HEK293 (cell line): ENCODE data around the gene CCDC158.

Experiments
- TCF7L2 ChIP-seq: IDR thresholded peaks from 2 replicates; pipeline ENCODE4 v1.6.1; 2011; ENCODE audit warnings: low read depth, mild to moderate bottlenecking, inconsistent platforms, low read length, moderate library complexity, borderline replicate concordance
- YY2 ChIP-seq: fragments of 450-650 bp; formaldehyde crosslinking; IDR thresholded peaks from 2 replicates; pipeline ENCODE4 v1.5.1; 2016; ENCODE audit warnings: missing biosample characterization, missing genetic modification characterization
- ZFP37 ChIP-seq: fragments of 450-650 bp; formaldehyde crosslinking; IDR thresholded peaks from 2 replicates; pipeline ENCODE4 v1.5.1; 2016; ENCODE audit warnings: missing biosample characterization, missing genetic modification characterization
- ZNF544 ChIP-seq: fragments of 450-650 bp; formaldehyde crosslinking; IDR thresholded peaks from 2 replicates; pipeline ENCODE4 v1.5.0; 2017; ENCODE audit warnings: missing biosample characterization, missing genetic modification characterization
- ZNF830 ChIP-seq: fragments of 450-650 bp; IDR thresholded peaks from 2 replicates; pipeline ENCODE4 v1.5.0; 2018; ENCODE audit warnings: missing biosample characterization, missing genetic modification characterization, low read depth, mild to moderate bottlenecking, moderate library complexity
- TF ChIP-seq, protein P1 (sequence below): fragments of 450-650 bp; formaldehyde crosslinking; IDR thresholded peaks from 2 replicates; pipeline ENCODE4 v1.5.1; 2016; ENCODE audit warnings: missing biosample characterization, missing genetic modification characterization
- TF ChIP-seq, protein P2 (sequence below): IDR thresholded peaks from 2 replicates; pipeline ENCODE4 v1.6.1; 2011; ENCODE audit warnings: mild to moderate bottlenecking, low read depth, low read length, borderline replicate concordance

DNA sequence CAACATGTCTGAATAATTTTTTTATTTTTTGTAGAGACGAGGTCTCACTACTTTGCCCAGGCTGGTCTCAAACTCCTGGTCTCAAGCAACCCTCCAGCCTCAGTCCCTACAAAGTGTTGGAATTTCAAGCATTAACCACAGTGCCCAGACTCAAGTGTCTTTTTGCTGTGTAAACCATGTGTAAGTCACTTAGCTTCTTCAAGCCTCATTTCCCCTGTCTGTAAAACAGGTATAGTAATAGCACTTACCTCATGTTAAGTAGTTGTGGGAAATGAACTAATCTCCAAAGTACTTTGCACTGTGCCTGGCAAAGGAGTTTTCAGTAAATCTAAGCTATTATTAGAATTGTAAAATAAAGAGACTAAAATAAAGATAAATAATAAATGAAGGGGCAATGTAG is 78.8 kb downstream of the CCDC158 start:
- TF ChIP-seq ZNF830 (no peak), YY2 (tag by site-specific recombination) (no peak), ZNF544 (tag by site-specific recombination) (no peak), TCF7L2 (no peak), ZFP37 (no peak)
- TF ChIP-seq, protein P1, sequence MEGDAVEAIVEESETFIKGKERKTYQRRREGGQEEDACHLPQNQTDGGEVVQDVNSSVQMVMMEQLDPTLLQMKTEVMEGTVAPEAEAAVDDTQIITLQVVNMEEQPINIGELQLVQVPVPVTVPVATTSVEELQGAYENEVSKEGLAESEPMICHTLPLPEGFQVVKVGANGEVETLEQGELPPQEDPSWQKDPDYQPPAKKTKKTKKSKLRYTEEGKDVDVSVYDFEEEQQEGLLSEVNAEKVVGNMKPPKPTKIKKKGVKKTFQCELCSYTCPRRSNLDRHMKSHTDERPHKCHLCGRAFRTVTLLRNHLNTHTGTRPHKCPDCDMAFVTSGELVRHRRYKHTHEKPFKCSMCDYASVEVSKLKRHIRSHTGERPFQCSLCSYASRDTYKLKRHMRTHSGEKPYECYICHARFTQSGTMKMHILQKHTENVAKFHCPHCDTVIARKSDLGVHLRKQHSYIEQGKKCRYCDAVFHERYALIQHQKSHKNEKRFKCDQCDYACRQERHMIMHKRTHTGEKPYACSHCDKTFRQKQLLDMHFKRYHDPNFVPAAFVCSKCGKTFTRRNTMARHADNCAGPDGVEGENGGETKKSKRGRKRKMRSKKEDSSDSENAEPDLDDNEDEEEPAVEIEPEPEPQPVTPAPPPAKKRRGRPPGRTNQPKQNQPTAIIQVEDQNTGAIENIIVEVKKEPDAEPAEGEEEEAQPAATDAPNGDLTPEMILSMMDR (tag by site-specific recombination), result no peak
- TF ChIP-seq, protein P2, sequence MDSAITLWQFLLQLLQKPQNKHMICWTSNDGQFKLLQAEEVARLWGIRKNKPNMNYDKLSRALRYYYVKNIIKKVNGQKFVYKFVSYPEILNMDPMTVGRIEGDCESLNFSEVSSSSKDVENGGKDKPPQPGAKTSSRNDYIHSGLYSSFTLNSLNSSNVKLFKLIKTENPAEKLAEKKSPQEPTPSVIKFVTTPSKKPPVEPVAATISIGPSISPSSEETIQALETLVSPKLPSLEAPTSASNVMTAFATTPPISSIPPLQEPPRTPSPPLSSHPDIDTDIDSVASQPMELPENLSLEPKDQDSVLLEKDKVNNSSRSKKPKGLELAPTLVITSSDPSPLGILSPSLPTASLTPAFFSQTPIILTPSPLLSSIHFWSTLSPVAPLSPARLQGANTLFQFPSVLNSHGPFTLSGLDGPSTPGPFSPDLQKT, result no peak
